HepG2 (cell line): ENCODE results near the gene CYP11A1. TPM values are rescaled to one million over a fixed set of nuclear protein-coding genes. Genes with fewer than 3 reads are reported as not detected.

ENCODE experiments used
- BRD4 ChIP-seq: sonication (generic); formaldehyde crosslinking; IDR thresholded peaks from 2 replicates; pipeline ENCODE4 v1.4.0; 2020; ENCODE audit warnings: missing genetic modification reagents
- FOXO1 ChIP-seq: sonication (generic); formaldehyde crosslinking; IDR thresholded peaks from 2 replicates; pipeline ENCODE4 v1.4.0; 2020; ENCODE audit warnings: missing genetic modification reagents
- MED13 ChIP-seq: sonication (generic); formaldehyde crosslinking; IDR thresholded peaks from 2 replicates; pipeline ENCODE4 v1.5.0; 2020; ENCODE audit warnings: missing genetic modification reagents
- SNAPC2 ChIP-seq: sonication (generic); formaldehyde crosslinking; IDR thresholded peaks from 2 replicates; pipeline ENCODE4 v1.8.1; 2022; ENCODE audit warnings: mild to moderate bottlenecking, missing genetic modification reagents
- ZNF382 ChIP-seq: sonication (generic); formaldehyde crosslinking; IDR thresholded peaks from 2 replicates; pipeline ENCODE4 v1.5.0; 2020; ENCODE audit warnings: missing genetic modification reagents, mild to moderate bottlenecking, borderline replicate concordance
- polyA plus RNA-seq, 8 experiments: library from polyadenylated mRNA; depleted of rRNA in 3 of 8; stranded (reverse) in 7 of 8; unstranded in 1 of 8; fragments of >200 nt; fragmentation: Illumina TruSeq in 4 of 8; extraction: Trizol in 4 of 8; gene quantifications; 2 replicates each; pipeline versions ENCODE4 v1.2.1 to v1.2.3, GENCODE V29; 2011 to 2016; ENCODE audit warnings: low read depth in 4 of 8, missing spikeins in 1 of 8, mixed read lengths in 1 of 8; ENCODE audit not compliant: insufficient read depth in 1 of 8
- total RNA-seq, 5 experiments: library from RNA; depleted of rRNA; stranded (reverse); fragments of >200 nt; fragmentation: Illumina TruSeq; extraction: Trizol; gene quantifications; 2 replicates each; pipeline ENCODE4 v1.2.3, GENCODE V29; 2016; ENCODE audit warnings: low read depth in 1 of 5
- TF ChIP-seq, protein P1 (sequence below): sonication (generic); formaldehyde crosslinking; IDR thresholded peaks from 2 replicates; pipeline ENCODE4 v1.4.0; 2020; ENCODE audit warnings: missing genetic modification reagents, mild to moderate bottlenecking, borderline replicate concordance
- TF ChIP-seq, protein P2 (sequence below): sonication (generic); formaldehyde crosslinking; IDR thresholded peaks from 2 replicates; pipeline ENCODE4 v1.8.1; 2023; ENCODE audit warnings: mild to moderate bottlenecking, missing genetic modification reagents

CYP11A1 gene
- total and polyA plus RNA-seq, 2 of the 13 experiments (the other 11 are each of a cell fraction or from before 2014, with no cell fraction given) = 0.66 to 0.92 TPM

DNA sequence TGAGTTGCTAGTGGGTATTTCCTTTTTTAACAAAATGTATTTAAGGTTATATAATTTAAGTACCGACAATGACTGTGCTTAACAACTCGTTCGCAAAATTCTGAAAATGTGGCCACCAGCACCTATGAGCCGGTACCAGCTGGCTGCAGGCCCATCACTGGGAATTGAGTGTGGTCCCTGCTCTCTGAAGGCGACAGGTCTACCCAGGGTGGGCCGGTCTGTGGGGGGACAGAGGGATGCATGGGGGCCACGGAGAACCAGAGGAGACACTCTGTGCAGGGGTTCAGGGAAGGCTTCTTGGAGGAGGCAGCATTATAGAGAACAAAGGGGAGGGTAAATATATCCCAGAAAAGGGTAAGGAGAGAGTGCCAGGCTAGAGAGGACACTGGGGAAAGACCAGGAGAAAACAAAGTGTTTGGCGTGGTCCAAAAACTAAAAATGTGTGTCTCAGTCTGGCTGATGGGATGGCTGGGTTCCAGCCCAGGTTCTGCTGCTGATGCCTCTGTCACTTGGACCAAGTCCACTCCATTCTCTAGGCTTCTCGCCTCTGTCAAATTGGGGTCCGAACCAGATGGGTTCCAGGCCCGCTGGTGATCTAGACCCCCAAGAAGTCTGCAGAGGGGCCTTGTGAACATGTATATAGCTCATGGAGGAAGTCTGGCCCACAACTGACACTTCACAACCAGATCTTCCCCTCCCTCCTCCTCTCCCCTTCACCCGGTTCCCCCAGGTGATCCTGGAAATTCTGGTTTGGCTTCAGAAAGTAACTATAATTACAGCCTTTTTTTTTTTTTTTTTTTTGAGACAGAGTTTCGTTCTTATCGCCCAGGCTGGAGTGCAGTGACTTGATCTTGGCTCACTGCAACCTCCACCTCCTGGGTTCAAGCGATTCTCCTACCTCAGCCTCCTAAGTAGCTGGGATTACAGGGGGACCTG lies 10.7 kb upstream of the CYP11A1 start (continued):
- TF ChIP-seq, protein P1, sequence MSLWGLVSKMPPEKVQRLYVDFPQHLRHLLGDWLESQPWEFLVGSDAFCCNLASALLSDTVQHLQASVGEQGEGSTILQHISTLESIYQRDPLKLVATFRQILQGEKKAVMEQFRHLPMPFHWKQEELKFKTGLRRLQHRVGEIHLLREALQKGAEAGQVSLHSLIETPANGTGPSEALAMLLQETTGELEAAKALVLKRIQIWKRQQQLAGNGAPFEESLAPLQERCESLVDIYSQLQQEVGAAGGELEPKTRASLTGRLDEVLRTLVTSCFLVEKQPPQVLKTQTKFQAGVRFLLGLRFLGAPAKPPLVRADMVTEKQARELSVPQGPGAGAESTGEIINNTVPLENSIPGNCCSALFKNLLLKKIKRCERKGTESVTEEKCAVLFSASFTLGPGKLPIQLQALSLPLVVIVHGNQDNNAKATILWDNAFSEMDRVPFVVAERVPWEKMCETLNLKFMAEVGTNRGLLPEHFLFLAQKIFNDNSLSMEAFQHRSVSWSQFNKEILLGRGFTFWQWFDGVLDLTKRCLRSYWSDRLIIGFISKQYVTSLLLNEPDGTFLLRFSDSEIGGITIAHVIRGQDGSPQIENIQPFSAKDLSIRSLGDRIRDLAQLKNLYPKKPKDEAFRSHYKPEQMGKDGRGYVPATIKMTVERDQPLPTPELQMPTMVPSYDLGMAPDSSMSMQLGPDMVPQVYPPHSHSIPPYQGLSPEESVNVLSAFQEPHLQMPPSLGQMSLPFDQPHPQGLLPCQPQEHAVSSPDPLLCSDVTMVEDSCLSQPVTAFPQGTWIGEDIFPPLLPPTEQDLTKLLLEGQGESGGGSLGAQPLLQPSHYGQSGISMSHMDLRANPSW (CRISPR knock-in tag) = no peak
- TF ChIP-seq SNAPC2 (CRISPR knock-in tag) = no peak
- no peak for TF ChIP-seq FOXO1 (CRISPR knock-in tag)
- no peak for TF ChIP-seq ZNF382 (CRISPR knock-in tag)
- TF ChIP-seq, protein P2, sequence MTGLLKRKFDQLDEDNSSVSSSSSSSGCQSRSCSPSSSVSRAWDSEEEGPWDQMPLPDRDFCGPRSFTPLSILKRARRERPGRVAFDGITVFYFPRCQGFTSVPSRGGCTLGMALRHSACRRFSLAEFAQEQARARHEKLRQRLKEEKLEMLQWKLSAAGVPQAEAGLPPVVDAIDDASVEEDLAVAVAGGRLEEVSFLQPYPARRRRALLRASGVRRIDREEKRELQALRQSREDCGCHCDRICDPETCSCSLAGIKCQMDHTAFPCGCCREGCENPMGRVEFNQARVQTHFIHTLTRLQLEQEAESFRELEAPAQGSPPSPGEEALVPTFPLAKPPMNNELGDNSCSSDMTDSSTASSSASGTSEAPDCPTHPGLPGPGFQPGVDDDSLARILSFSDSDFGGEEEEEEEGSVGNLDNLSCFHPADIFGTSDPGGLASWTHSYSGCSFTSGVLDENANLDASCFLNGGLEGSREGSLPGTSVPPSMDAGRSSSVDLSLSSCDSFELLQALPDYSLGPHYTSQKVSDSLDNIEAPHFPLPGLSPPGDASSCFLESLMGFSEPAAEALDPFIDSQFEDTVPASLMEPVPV = no peak
- TF ChIP-seq MED13 (CRISPR knock-in tag) = no peak
- no peak for TF ChIP-seq BRD4 (CRISPR knock-in tag)
